HCT116 (cell line): ENCODE data around the gene NT5DC3. TPM values are rescaled to one million over a fixed set of nuclear protein-coding genes. Genes with fewer than 3 reads are reported as not detected.
"Not testable (repeated sequence)": the region's sequence is repeated elsewhere in the genome, so short reads cannot be mapped to it uniquely, and the experiment has no call there.

ENCODE experiments used
- ATAC-seq: fragments of 200-7000 bp; cut with Tn5 transposase; 2 replicates; pipeline ENCODE4 v1.9.1; 2020; ENCODE audit warnings: mild to moderate bottlenecking, moderate library complexity
- BruUV-seq: library from RNA; stranded (reverse); fragments of 400-500 nt; replicated peaks from 2 replicates; lab custom pipeline; 2021; lab: Mats Ljungman, UMichigan
- CTCF ChIA-PET: fragments of 300-600 bp; sonication (Branson Sonifier 250); formaldehyde crosslinking; loops from one replicate; lab custom pipeline; 2021; ENCODE audit warnings: antibody characterized with exemption; lab: Charles Lee
- POLR2A ChIA-PET: fragments of 300-600, 350-600 bp; sonication (Branson Sonifier 250); formaldehyde crosslinking; loops from one replicate; lab custom pipeline; 2021; ENCODE audit warnings: antibody characterized with exemption; lab: Charles Lee
- RAD21 ChIA-PET, 2 experiments: fragments of 300-600 bp; sonication (Branson Sonifier 250); formaldehyde crosslinking; loops; one replicate each; lab custom pipeline; 2023; ENCODE audit warnings: low total read pairs in 2 of 2; ENCODE audit not compliant: uncharacterized antibody in 2 of 2, unreplicated experiment in 2 of 2, low non-redundant PET in 1 of 2; lab: Charles Lee
- DNase-seq: peaks from one replicate; pipeline ENCODE4 v3.0.0-alpha.2; 2010; ENCODE audit warnings: low read depth, low spot score
- H2AFZ ChIP-seq: fragments of 200-600 bp; shearing (Covaris generic), sonication (generic); 2 replicates; pipeline ENCODE4 v1.6.1; 2017; ENCODE audit warnings: low read depth, mixed run types, mixed read lengths, antibody characterized with exemption, low read length; ENCODE audit not compliant: poor library complexity, severe bottlenecking
- H3K27ac ChIP-seq: 2 replicates; pipeline ENCODE4 v1.5.1; 2012; ENCODE audit warnings: low read depth, low read length
- H3K27me3 ChIP-seq: fragments of 200-600 bp; sonication (generic); 2 replicates; pipeline ENCODE4 v1.6.1; 2016; ENCODE audit warnings: mixed run types, low read length, mixed read lengths; ENCODE audit not compliant: insufficient read depth
- H3K36me3 ChIP-seq, 2 experiments: fragments of 200-500 bp in 1 of 2; fragments of 200-600 bp in 1 of 2; sonication (Bioruptor generic) in 1 of 2; sonication (generic) in 1 of 2; 2 replicates each; pipeline versions ENCODE4 v1.5.1 to v1.6.1; 2014 to 2016; ENCODE audit warnings: low read length in 2 of 2, inconsistent platforms in 1 of 2, mixed read lengths in 1 of 2, mixed run types in 1 of 2; ENCODE audit not compliant: insufficient read depth in 2 of 2, control insufficient read depth in 1 of 2
- H3K4me1 ChIP-seq, 2 experiments: fragments of 200-600 bp in 1 of 2; sonication (generic) in 1 of 2; 2 replicates each; pipeline versions ENCODE4 v1.5.1 to v1.6.1; 2012 to 2017; ENCODE audit warnings: low read length in 2 of 2, inconsistent platforms in 1 of 2, mild to moderate bottlenecking in 1 of 2, mixed read lengths in 1 of 2, mixed run types in 1 of 2, moderate library complexity in 1 of 2; ENCODE audit not compliant: insufficient read depth in 2 of 2, control insufficient read depth in 1 of 2
- H3K4me2 ChIP-seq: fragments of 200-600 bp; sonication (generic); 2 replicates; pipeline ENCODE4 v1.6.1; 2017; ENCODE audit warnings: mixed run types, low read length, mixed read lengths
- H3K4me3 ChIP-seq, 2 experiments: fragments of 200-600 bp in 1 of 2; sonication (generic) in 1 of 2; replicated peaks in 1 of 2; 2 replicates each; pipeline ENCODE4 v1.5.1; 2011 to 2016; ENCODE audit warnings: low read length in 2 of 2, control low read depth in 1 of 2, low read depth in 1 of 2, mild to moderate bottlenecking in 1 of 2, mixed read lengths in 1 of 2, mixed run types in 1 of 2
- H3K79me2 ChIP-seq: fragments of 200-600 bp; sonication (generic); 2 replicates; pipeline ENCODE4 v1.6.1; 2017; ENCODE audit warnings: mild to moderate bottlenecking, mixed run types, low read length, moderate library complexity, mixed read lengths; ENCODE audit not compliant: insufficient read depth
- H3K9ac ChIP-seq: fragments of 200-600 bp; sonication (generic); 2 replicates; pipeline ENCODE4 v1.6.1; 2016; ENCODE audit warnings: low read length, mixed read lengths
- H3K9me2 ChIP-seq: fragments of 200-600 bp; sonication (generic), shearing (Covaris generic); 2 replicates; pipeline ENCODE4 v1.6.1; 2017; ENCODE audit warnings: mixed run types, mild to moderate bottlenecking, moderate library complexity; ENCODE audit not compliant: insufficient read depth
- H3K9me3 ChIP-seq, 2 experiments: fragments of 200-500 bp in 1 of 2; fragments of 200-600 bp in 1 of 2; sonication (Bioruptor generic) in 1 of 2; sonication (generic) in 1 of 2; 2 replicates each; pipeline ENCODE4 v1.6.1; 2014 to 2017; ENCODE audit warnings: low read length in 2 of 2, mixed read lengths in 2 of 2, inconsistent platforms in 1 of 2, low read depth in 1 of 2, mild to moderate bottlenecking in 1 of 2, mixed run types in 1 of 2, moderate library complexity in 1 of 2; ENCODE audit not compliant: control insufficient read depth in 1 of 2, insufficient read depth in 1 of 2
- H4K20me1 ChIP-seq: fragments of 200-600 bp; sonication (generic), shearing (Covaris generic); 2 replicates; pipeline ENCODE4 v1.6.1; 2017; ENCODE audit warnings: mixed run types, mild to moderate bottlenecking, moderate library complexity; ENCODE audit not compliant: insufficient read depth
- ATF3 ChIP-seq: IDR thresholded peaks from 2 replicates; pipeline ENCODE4 v1.6.1; 2012
- CBX3 ChIP-seq: IDR thresholded peaks from 2 replicates; pipeline ENCODE4 v1.6.1; 2012; ENCODE audit warnings: low read depth
- CEBPB ChIP-seq: IDR thresholded peaks from 2 replicates; pipeline ENCODE4 v1.6.1; 2012; ENCODE audit warnings: low read depth
- ELF1 ChIP-seq: IDR thresholded peaks from 2 replicates; pipeline ENCODE4 v1.6.1; 2012; ENCODE audit warnings: low read depth, borderline replicate concordance
- EZH2 ChIP-seq: fragments of 200-600 bp; sonication (generic); IDR thresholded peaks from 2 replicates; pipeline ENCODE4 v1.6.1; 2017; ENCODE audit warnings: antibody characterized with exemption, mixed run types
- EZH2phosphoT487 ChIP-seq: fragments of 200-600 bp; IDR thresholded peaks from 2 replicates; pipeline ENCODE4 v1.6.1; 2018; ENCODE audit warnings: antibody characterized with exemption, borderline replicate concordance
- FOSL1 ChIP-seq: IDR thresholded peaks from 2 replicates; pipeline ENCODE4 v1.6.1; 2012; ENCODE audit warnings: low read depth
- JUND ChIP-seq: IDR thresholded peaks from 2 replicates; pipeline ENCODE4 v1.6.1; 2012
- MAX ChIP-seq: IDR thresholded peaks from 2 replicates; pipeline ENCODE4 v1.6.1; 2012
- POLR2AphosphoS5 ChIP-seq: IDR thresholded peaks from 2 replicates; pipeline ENCODE4 v1.6.1; 2011; ENCODE audit warnings: mild to moderate bottlenecking, low read depth, low read length, moderate library complexity
- REST ChIP-seq: IDR thresholded peaks from 2 replicates; pipeline ENCODE4 v1.6.1; 2012; ENCODE audit warnings: low read depth
- SIN3A ChIP-seq: IDR thresholded peaks from 2 replicates; pipeline ENCODE4 v1.6.1; 2012; ENCODE audit warnings: low read depth
- TCF7L2 ChIP-seq: IDR thresholded peaks from 2 replicates; pipeline ENCODE4 v1.7.0; 2011; ENCODE audit warnings: borderline replicate concordance, inconsistent platforms; ENCODE audit not compliant: insufficient read depth, insufficient read length; ENCODE audit errors: extremely low read depth
- ZBTB33 ChIP-seq: IDR thresholded peaks from 2 replicates; pipeline ENCODE4 v1.6.1; 2011; ENCODE audit warnings: mild to moderate bottlenecking, low read length, moderate library complexity; ENCODE audit not compliant: insufficient replicate concordance; ENCODE audit errors: extremely low read depth
- ZNF274 ChIP-seq: fragments of 200-500 bp; sonication (Bioruptor generic); IDR thresholded peaks from 2 replicates; pipeline ENCODE4 v1.6.1; 2014; ENCODE audit warnings: mild to moderate bottlenecking, low read depth, low read length, inconsistent platforms
- intact Hi-C: fragments of 100-400 bp; cut with micrococcal nuclease; formaldehyde crosslinking; loops from 2 replicates; pipeline ENCODE4 v1.10.0; 2022
- total RNA-seq: library from RNA; stranded (reverse); gene quantifications from one replicate; pipeline ENCODE4 v1.2.1, GENCODE V29; 2021; ENCODE audit not compliant: unreplicated experiment

NT5DC3 gene
- total RNA-seq, 1 experiment from 2014 or later, result 18.7 TPM

- Histone ChIP-seq H3K4me1 (peaks cover 6 to 13% of the 10 kb centered on the region in 2 experiments; a peak in 3 of 4 replicates), H3K79me2 (peaks cover 93% of the 10 kb centered on the region)
- H3K27ac ChIP-seq, H4K20me1 ChIP-seq, intact Hi-C loops, BruUV-seq, H3K27me3 ChIP-seq, RAD21 ChIA-PET, H3K9me2 ChIP-seq, H3K9ac ChIP-seq, H3K9me3 ChIP-seq, ATAC-seq, H3K4me3 ChIP-seq, H3K4me2 ChIP-seq, H2AFZ ChIP-seq, CTCF ChIA-PET, POLR2A ChIA-PET, DNase-seq, H3K36me3 ChIP-seq: not testable (repeated sequence)
Observed at GRCh38 chr12:103835747-103836335, 5.2 kb downstream of the NT5DC3 start.

GRCh38 chr12:103834942-103835341 is 6.1 kb downstream of the NT5DC3 start:
- peaks cover 95% of the 10 kb centered on the region for H3K79me2 ChIP-seq
- no peak for ATAC-seq
- TF ChIP-seq ZBTB33 (no peak), MAX (no peak), ELF1 (no peak), FOSL1 (no peak), POLR2AphosphoS5 (no peak), CBX3 (no peak), EZH2phosphoT487 (no peak), ZNF274 (no peak), EZH2 (no peak), JUND (no peak), REST (no peak), CEBPB (no peak), TCF7L2 (no peak), ATF3 (no peak), SIN3A (no peak)

More at GRCh38 chr12:103834942-103835341, 6.1 kb downstream of the NT5DC3 start:
- ChIA-PET RAD21 (no interaction called here), POLR2A (no interaction called here), CTCF (no interaction called here)
- Histone ChIP-seq H3K27ac (no peak overlapping the region), H3K36me3 (no peaks in the 10 kb centered on the region), H2AFZ (no peak overlapping the region), H3K27me3 (no peaks in the 10 kb centered on the region), H3K4me3 (no peak overlapping the region), H4K20me1 (no peaks in the 10 kb centered on the region; the same call in 1 of the 2 replicates), H3K4me1 (peaks cover 5 to 9% of the 10 kb centered on the region in 2 experiments; a peak in 3 of 4 replicates), H3K9me2 (no peaks in the 10 kb centered on the region), H3K4me2 (no peak overlapping the region), H3K9me3 (0 out of 4 replicates have a peak, but pooled peaks cover 0 to 4% of the 10 kb centered on the region in 2 experiments), H3K9ac (no peak overlapping the region)
- no peak for DNase-seq
- BruUV-seq, result no TSS peak
- intact Hi-C loops, result no loop called here
